ENCODE data around the gene SLC37A1. TPM values are rescaled to one million over a fixed set of nuclear protein-coding genes. Genes with fewer than 3 reads are reported as not detected.

Gene SLC37A1
- polyA plus RNA-seq, 1 donor = 2.7 TPM

DNA sequence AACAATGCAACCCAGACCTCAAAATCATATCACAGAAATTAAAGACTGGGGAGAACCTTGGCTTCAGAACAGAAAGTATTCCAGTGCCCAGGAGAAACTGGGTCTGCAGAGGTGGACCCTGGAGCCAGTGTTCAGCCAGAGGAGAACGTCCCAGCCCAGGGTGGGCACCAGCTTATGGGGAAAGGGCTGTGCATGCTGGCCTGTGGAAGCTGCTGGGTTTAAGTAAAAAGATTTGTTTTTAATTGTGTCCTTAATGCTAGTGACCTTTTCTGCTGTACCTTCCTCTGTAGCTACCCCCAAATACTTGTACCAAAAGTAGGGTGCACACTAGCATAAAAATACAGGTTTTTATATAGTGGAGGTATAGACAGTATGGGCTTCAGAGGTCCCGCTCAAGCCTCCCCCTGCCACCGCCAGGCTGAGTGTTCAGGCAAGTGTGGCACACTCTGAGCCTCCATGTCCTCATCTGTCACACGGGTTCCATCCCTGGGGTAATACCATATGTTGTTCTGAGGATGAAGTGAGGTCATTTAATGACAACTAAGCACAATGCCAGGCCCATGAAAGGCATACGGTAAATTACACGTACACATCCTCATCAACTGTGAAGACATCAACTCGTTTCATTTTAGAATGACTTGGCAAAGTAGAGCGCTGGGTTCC, 47.0 kb downstream of the SLC37A1 start:
- DNase-seq (ENCODE audit: low read depth) = no peak

DNA sequence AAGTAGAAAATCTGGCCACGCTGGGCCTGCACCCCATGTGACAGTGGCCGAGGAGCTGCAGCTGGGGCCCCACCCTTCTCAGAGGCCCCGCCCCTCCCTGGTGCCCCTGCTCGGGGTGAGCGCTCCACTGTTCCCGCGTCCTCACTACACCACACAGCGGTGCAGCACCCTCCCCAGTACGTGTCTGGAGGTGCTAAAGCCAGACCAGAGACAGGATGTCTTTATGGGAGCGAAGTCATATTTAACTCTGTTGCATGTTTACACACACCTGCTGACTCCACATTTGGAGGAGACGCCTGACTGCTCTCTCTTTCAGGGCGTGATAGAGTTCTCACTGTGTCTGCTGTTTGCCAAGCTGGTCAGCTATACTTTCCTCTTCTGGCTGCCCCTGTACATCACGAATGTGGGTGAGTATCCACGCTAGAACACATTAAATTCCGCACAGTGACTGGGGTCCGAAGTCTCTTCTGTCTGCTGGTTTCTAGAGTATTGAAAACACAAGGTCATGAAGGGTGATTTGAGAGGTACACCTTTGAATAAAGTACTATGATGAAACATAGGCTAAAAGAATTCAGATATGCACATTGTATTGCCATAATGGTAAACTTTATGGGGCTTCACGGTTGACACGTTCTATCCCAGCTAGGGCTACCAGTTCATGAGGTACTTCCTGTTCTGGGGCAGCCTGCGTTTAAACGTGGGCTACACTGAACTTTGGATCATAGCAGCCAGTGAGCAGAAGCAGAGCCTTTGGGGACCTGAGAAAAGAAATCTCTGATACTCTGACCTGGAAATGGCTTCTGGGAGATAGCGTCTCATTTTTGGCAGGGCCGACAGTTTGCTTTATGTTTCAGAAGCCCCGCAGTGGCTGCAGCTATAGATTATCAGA, 48.4 kb downstream of the SLC37A1 start:
- DNase-seq (ENCODE audit: low read depth) = no peak

DNA sequence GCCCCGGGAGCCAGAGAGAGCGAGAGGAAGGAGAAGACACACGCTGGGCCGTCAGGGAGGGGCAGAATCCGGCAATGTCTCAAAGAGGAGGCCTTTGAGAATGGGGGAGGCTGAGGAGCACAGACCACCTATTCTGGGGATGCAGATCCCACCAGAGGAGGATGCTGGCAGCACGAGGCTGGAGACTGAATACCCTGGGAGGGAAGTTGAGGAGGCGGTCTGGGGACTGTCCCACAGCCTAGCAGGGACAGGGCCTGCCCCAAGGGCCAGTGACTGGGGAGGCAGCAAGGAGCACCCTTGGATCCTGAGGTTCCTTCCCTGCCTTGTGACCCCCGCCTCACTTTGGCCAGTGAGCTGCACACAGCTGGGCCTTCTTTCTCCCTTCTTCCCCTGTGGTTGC, 49.2 kb downstream of the SLC37A1 start:
- DNase-seq (ENCODE audit: low read depth) = no peak

DNA sequence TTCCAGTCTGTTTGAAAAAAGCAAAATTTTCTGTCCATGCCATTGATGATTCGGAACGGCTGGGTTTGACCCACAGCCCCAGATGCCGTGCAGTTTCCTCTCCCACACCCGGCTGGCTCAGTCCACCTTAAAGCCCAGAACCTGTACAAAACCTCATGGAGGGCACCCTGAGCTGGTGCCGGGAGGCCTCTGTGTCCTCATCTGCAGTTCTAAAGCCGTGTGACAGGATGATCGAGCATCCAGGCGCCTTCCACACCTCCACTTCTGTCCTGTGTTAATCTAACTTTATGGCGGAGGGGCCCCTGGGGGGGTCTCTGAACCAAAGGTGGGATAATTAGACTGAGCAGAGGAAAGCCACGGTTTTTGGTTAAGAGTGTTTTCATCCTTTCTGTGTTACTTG, 49.6 kb downstream of the SLC37A1 start:
- DNase-seq (ENCODE audit: low read depth) = no peak

DNA sequence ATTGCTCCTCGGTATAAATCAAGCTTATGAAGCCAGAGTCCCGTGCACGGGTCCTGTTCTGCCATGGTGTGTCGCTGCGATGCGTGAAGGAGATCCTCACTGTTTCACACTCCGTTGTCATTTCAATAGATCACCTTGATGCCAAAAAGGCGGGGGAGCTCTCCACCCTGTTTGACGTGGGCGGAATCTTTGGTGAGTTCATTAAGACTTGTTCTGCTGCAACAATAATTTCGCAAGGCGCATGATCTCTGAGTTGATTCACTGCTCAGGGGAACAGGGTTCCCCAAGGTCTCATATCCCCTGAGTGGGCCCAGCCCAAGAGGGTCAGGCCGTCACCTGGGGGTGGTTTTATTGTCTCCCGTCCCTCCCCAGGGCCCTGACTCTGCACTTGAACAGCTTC, 50.0 kb downstream of the SLC37A1 start:
- no peak for DNase-seq (ENCODE audit: low read depth)

DNA sequence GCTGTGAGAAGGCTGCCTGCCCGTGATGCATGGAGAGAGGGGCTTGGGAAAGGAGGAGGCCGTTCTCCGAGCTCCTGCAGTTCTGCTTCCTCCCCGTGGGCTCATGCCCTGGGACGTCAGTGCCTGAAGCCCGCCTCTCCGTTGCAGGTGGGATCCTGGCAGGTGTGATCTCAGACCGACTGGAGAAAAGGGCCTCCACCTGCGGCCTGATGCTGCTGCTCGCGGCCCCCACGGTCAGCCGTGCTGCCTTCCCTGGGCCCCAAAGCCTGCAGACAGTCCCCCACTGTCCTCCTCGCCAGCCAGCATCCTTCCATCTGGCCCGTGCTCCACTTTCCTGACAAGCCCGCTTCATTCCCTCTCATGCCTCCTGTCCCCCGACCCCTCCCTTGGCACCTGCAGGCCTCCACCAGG, 50.9 kb downstream of the SLC37A1 start:
- no peak for DNase-seq (ENCODE audit: low read depth)

DNA sequence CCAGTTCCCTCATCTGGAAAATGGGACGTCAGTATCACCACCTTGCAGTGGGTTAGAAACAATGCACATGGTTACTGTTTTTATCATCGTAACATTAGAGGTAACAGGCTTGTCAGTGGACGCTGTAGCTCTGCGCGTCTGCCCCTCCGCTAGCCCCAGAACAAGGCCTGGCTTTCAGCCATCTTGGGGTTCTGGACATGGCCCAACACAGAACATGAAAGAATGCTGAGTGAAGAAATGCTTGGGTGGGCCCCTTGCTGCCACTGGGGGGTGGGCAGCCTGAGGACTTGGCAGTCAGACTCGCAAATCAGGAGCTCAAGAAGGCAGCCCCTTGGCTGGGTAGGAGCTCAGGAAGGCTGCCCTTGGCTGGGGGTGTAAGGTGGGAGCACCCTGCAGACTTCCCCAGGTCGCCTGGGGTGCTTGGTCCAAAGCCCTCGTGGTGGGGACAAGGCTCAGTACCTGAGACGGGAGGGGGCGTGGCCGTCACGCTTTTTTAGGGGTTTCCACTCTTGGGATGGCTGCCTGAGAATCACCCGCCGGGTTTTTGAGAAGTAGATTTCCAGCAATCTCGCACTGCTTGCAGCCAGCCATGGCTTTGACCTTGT, 51.7 kb downstream of the SLC37A1 start:
- DNase-seq (ENCODE audit: low read depth) = no peak

DNA sequence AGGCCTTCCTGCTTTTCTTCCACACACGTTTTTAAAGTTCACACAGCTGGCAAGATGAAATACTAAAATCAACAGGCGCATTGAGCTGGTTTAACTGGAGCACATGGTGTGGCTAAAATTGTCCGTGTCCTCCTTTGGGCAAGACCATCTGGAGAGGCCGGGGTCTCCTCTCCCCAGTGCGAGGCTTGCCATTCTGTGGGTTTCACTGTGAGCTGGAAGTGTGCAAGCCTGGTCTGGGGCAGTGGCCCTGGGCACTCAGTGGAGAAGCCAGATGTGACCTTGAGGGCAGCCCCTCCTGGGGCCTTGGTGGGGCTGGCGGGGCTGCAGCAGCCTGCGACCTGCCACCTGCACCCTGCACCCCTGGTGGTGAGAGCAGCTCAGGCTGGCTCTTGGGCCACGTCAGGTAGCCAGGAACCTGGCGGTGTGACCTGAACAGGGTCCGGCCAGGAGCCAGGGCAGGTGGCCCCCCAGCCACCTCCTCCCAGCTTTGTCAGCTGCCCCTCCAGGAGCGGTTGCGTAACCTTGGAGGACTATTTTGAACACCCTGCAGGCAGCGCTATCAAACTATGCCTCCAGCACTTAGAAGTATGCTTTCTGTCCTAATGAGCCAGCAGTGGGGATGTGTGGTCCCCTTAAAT, 52.4 kb downstream of the SLC37A1 start:
- DNase-seq (ENCODE audit: low read depth) = no peak

DNA sequence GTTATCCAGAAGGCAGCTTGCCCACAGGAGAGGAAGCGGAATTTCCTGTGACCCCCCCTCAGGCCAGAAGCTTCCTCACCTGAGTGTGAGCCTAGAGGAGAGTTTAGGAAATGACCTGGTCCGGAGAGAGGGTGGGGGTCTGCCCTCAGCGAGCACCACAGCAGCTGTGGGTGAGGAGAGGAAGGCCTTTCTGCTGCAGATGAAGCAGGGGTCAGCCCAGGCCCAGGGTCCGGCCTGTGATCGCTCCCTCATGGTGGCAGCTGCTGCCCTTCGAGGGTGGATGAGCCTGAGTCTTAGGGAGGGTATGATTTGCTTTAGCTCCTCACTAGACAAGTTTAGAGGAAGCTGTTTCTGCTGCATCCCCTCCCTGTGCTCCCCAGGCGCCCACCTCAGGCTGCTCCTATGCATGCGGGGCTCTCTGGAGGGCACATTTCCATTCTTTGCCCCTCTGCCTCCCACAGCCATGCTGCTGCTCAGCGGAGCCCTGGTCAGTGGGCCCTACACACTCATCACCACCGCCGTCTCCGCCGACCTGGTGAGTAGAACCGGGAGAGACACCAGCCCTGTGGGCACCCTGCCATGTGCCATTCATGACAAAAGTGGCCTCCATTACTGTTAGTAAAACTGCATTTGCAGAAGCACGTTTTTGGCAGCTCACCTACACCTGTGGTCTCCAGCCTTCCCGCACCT, 53.0 kb downstream of the SLC37A1 start:
- DNase-seq (ENCODE audit: low read depth) = no peak

DNA sequence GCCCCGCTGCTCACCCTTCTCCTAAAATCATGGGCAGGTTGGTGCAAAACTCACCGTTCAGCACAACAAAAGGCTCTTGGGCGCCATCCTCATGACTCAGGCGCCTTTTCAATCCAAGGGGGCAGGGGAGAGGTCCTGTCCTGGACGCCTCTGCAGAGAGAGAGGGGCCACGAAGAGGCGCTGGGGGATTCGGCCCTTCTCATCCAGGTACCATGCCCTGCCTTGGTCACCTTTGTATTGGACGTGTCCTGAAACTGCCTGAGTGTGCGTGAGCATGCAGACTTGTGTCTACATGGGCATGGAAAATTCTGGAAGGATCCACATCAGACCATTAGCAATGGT, 53.5 kb downstream of the SLC37A1 start:
- no peak for DNase-seq (ENCODE audit: low read depth)

DNA sequence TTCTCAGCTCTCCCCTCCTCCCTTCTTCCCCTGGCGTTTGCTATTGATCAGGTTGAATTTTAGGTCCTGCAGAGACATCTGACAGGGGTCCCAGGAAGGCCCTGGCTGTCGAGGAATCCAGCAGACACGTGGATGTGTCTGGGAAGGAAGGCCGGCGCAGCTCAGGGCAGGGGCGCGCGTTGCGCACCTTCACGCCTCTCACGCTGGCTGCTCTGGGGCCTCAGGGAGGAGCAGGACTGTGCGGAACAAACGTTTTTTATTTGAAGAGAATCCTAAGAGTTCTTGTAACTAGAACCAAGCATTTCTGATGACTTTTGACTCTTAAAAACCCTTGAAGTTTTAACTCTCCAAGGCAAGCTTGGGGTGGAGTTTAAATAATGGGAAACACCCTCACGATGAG, 54.2 kb downstream of the SLC37A1 start:
- DNase-seq (ENCODE audit: low read depth) = no peak

DNA sequence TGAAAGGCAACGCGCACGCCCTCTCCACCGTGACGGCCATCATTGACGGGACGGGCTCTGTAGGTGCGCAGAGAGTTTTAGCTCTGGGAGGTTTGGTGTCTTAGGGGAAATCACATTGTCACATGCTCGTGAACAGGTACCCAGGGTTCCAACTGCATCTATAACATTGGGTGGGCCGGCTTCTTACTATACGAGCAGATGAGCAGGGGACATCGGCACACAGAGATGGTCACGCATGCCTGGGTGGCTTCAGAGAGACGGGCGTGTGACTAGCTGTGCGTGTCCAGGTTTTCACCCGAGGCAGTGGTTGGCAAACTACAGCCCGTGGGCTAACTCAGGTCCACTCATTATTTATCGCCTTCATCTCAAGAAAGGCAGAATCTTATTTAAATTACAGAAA, 54.7 kb downstream of the SLC37A1 start:
- DNase-seq (ENCODE audit: low read depth) = no peak

DNA sequence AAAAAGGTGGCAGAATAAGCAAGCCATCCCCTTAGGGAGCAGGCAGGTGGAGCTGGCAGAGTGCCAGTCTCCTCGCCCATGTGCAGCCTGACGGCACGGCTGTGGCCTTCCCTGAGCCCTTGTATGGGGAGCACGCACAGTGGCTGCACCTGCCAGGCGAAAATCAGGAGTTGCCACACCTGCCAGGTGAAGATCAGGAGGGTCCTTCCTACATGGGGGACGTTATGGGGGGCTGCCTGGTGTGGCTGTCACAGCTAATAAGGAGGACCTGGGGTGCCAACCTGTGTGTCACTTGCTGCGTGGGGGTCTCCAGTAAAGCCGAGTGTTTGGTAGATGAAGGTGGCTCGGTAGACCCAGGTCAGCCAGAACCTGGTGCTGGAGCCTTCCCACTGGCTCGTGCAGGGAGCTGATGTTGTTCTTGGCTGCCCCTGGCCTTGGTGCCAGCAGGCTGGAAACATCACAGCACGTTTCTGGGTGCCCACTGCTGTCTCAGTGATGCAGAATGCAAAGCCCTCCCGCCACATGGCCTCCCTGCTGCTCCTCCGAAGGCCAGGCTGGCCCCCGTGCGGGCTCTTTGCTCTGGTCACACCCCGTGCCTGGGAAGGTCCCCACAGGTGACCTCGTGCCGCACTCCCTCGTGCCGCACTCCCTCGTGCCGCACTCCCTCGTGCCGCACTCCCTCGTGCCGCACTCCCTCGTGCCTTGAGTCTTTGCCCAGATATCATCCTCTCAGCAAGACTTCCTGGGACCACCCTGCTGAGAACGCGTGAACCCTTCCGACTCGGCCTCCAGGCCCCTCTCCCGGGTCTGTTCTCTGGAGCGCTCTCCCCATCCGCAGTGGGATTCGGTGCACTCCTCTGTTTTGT, 55.4 kb downstream of the SLC37A1 start:
- DNase-seq (ENCODE audit: low read depth) = no peak

DNA sequence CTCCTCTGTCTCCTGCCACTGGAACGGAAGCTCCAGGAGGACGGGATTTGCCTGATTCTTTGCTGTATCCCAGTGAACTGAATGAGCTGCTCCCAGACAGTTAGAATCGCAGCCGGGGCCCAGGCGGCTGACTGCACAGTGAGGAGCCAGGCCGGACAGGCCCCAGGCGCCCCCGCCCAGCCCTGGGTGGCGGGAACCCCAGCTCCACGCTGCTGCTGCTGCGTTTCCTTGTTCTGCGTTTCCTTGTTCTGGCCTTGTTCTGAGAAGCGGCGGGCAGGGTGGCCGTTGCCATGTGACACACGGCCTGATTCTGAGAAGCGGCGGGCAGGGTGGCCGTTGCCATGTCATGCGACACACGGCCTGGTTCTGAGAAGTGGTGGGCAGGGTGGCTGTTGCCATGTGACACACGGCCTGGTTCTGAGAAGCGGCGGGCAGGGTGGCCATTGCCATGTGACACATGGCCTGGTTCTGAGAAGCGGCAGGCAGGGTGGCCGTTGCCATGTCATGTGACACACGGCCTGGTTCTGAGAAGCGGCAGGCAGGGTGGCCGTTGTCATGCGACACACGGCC, 56.2 kb downstream of the SLC37A1 start:
- DNase-seq (ENCODE audit: low read depth) = no peak

DNA sequence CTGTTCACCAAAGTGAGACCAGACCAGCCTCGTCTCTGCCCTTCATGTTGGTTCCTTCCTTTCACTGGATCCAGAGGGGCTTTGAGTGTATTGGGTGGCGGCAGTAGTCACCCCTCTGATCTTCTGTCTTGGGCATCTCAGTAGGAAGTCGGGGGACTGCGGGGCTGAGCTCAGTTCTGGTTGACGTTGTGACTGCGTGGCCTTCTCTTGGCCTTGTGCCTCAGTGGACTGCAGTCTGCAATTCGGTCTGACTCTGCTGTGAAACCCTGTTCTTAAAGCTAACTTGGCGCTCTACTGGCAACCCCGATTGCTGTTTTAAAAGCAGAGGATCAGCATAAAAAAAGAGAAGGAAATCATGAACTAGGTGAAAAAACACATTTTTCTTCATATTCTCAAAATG, 56.7 kb downstream of the SLC37A1 start:
- no peak for DNase-seq (ENCODE audit: low read depth)

DNA sequence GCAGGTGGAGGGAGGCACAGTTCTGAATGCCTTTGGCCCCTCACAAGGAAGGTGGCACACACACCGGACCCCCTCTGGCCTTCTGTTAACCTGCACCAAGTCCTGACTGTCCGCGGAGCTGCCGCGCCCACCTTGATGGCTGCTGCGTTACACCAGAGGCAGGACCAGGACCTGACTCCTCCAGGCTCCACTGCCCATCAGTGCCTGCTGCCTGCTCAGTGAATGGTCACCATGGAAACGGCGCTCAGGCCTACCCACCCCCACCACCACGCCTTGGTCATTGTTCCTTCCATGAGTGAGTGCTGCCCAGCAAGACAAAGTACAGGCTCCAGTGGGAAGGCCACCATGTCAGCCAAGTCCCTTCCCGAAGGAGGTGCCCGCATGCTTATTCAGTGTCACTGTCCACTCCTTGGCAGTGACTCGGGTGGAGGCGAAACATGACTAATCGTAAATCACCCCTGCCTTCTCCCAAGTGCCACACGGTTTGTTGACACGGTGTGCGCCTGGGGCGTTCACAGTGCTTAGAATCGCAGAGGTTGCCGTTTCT, 57.3 kb downstream of the SLC37A1 start:
- DNase-seq (ENCODE audit: low read depth) = no peak

DNA sequence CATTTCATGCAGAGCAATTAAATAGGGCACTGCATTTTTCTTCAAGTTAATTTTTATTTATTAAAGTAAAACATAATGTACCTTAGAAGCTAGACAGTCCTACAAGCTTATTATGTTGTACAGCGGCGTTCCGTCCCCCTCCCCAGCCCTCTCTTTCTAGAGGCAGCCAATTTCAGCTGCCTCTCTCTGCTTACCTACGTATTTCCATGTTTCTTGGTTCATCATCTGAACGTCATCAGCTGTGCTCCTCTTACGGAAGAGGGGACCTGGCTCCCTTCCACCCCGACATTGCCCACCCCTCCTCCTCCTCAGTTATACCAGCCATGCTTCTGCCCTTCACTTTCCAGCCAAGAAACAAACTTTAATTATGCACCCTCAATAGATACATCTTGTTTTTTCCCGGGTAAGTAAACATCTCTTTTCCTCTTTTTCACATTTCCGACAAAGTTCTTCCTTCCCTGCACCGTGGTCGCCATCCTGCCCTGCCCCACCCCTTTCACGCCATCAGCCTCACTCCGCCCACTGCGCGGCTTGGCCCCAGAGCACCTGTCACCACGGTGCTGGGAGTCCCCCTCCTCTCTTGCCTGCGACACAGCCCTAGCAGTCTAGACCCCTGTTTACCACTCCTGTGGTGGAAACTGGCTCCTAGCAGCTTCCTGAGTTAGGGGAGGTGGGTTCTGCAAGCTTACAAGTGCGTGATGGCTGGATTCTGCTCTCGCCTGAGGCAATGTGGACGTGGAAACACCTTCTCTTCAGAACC, 57.9 kb downstream of the SLC37A1 start:
- DNase-seq (ENCODE audit: low read depth) = no peak

DNA sequence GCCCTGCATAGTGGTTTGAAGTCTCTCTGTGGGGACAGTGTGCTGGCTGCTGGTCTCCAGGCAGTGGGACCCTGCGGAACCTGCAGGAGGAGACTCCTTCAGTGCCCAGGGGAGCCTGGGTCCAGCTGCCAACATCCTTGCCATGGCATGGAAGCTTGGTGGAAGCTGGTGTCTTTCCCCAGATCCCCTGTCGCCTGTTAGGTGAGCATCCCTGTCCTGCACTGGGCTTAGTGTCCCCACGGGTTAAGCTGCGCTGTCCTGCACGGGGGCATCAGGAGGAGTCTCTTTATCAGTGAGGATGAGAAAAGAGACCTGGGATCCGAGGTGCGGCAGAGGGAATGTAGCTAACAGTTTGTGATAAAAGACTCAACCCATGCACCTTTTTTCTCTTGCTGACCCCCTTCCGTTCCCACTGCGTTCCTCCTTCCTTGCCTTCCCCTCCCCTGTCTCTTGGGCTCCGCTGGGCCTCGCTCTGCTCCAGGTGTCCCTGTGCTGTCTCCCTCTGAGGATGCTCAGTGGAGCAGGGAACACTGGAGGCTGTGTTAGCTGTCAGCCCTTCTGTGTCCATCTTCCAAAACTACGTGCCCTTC, 59.3 kb downstream of the SLC37A1 start:
- DNase-seq (ENCODE audit: low read depth) = no peak

All from forelimb muscle (tissue), 1 donor.